ENCODE data around the gene IQCH.

GRCh38 chr15:67303490-67304363 is 49.1 kb downstream of the IQCH start:
- TF ChIP-seq EZH2 (IDR thresholded peaks at IDR 0.05; ENCODE audit: borderline replicate concordance, low read length) (no peak), CTCF (IDR thresholded peaks at IDR 0.05; ENCODE audit: low read length) (peak; percentile 70)
